Effector memory CD8-positive, alpha-beta T cell (primary cell): ENCODE results near the gene ZCCHC13.
A peak's percentile ranks its signal among the peaks of the same experiment; 100 is the strongest.
"Not testable (repeated sequence)": the region's sequence is repeated elsewhere in the genome, so short reads cannot be mapped to it uniquely, and the experiment has no call there.

ENCODE experiments used
- ATAC-seq: fragments of 150-1000 bp; cut with Tn5 transposase; replicated peaks from 2 replicates; pipeline ENCODE4 v1.10.0; 2021; ENCODE audit warnings: mild to moderate bottlenecking, moderate library complexity
- DNase-seq, 3 experiments: peaks; one replicate each; pipeline ENCODE4 v3.0.0; 2021
- H3K27ac Mint-ChIP-seq, 2 donors: one replicate each; pipeline ENCODE4 v1.8.0; 2022; ENCODE audit warnings: mild to moderate bottlenecking in 2 of 2, mixed read lengths in 2 of 2, moderate library complexity in 2 of 2
- H3K27me3 Mint-ChIP-seq, 2 donors: one replicate each; pipeline ENCODE4 v1.8.0; 2022; ENCODE audit warnings: mixed read lengths in 2 of 2
- H3K36me3 Mint-ChIP-seq: one replicate; pipeline ENCODE4 v1.8.0; 2022; ENCODE audit warnings: mild to moderate bottlenecking, moderate library complexity, mixed read lengths; ENCODE audit not compliant: insufficient read depth
- H3K4me1 Mint-ChIP-seq, 2 donors: one replicate each; pipeline ENCODE4 v1.8.0; 2022; ENCODE audit warnings: low read depth in 2 of 2, mixed read lengths in 2 of 2
- H3K4me3 Mint-ChIP-seq, 2 donors: one replicate each; pipeline ENCODE4 v1.8.0; 2022; ENCODE audit warnings: mild to moderate bottlenecking in 2 of 2, mixed read lengths in 2 of 2, moderate library complexity in 2 of 2
- H3K9me3 Mint-ChIP-seq, 2 donors: one replicate each; pipeline ENCODE4 v1.8.0; 2022; ENCODE audit warnings: mixed read lengths in 2 of 2

ZCCHC13 gene

DNA sequence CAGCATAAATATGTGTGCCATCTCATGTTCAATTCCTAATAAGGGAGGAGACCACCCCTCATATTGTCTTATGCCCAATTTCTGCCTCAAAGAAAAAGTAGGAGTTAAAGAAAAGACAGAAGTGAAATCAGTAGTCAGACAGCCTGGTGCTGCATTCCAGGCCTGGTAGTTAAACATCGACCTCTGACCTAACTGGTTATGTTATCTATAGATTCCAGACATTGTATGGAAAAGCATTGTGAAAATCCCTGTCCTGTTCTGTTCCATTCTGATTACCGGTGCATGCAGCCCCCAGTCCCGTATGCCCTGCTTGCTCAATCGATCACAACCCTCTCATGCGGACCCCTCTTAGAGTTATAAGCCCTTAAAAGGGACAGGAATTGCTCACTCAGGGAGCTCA lies 38.2 kb downstream of the ZCCHC13 start:
- H3K27me3 Mint-ChIP-seq: peaks cover 0 to 15% of the 10 kb centered on the region in 2 donors
- H3K27ac Mint-ChIP-seq, H3K9me3 Mint-ChIP-seq, ATAC-seq, H3K4me3 Mint-ChIP-seq, DNase-seq, H3K36me3 Mint-ChIP-seq, H3K4me1 Mint-ChIP-seq: not testable (repeated sequence)

DNA sequence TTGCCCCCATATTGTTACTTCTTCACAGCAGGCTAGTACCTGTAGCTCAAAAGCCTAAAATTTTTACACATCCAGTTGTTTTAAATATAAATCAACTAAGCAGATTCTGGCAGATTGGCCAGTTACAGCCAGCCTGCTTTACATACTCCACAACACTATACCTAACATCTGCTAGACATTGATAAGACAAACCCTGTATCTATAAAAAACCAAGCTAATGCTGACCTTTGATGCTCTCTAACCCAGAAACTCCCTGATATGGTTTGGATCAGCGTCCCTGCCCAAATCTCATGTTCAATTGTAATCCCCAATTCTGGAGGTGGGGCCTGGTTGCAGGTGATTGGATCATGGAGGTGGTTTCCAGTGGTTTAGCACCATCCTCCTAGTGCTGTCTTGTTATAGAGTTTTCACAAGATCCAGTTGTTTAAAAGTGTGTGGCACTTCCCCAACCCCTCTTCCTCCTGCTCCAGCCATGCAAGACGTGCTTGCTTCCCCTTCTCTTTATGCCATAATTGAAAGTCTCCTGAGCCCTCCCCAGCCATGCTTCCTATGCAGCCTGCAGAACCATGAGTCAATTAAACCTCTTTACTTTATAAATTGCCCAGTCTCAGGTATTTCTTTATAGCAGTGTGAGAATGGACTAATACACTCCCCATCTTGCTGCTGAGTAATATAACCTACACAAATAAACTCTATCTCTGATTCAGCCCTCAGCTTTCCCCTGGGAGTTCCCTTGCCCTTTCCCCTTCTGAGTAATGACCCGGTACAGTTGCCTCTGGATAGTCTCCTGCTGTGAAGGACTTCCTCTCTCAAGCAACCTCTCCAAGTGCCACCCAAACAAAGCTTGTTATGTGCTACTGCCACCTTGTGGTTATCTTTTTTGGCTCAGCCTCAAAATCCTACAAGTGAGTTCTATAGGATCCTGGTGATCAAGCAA lies 39.6 kb downstream of the ZCCHC13 start:
- H3K9me3 Mint-ChIP-seq: no peaks in the 10 kb centered on the region

DNA sequence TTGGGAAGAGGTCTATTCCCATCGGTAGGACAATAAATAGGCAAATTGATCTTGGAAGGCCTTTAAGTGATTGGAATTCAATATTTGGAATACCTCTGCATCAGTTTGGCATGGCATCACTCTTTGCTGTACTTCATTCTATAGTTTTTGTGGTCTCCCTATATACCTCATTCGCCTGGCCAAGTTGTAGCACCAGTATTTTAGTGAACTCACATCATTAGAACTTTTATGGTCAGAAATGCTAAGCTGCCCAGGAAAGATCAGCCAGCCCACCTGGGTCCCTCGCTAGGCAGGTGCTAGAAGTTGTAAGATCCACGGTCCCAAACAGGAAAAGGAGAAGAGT lies 40.3 kb downstream of the ZCCHC13 start:
- no peaks in the 10 kb centered on the region for H3K36me3 Mint-ChIP-seq

More for the DNA sequence above, 39.6 kb downstream of the ZCCHC13 start:
- Mint-ChIP-seq H3K27me3 (peaks cover 0 to 15% of the 10 kb centered on the region in 2 donors), H3K36me3 (no peaks in the 10 kb centered on the region), H3K27ac (no peak overlapping the region), H3K4me3 (no peak overlapping the region), H3K4me1 (peaks cover 2 to 3% of the 10 kb centered on the region in 2 donors)
- peak; percentile 27 to 49 (median 29) for DNase-seq
- ATAC-seq: peak; percentile 45

DNA sequence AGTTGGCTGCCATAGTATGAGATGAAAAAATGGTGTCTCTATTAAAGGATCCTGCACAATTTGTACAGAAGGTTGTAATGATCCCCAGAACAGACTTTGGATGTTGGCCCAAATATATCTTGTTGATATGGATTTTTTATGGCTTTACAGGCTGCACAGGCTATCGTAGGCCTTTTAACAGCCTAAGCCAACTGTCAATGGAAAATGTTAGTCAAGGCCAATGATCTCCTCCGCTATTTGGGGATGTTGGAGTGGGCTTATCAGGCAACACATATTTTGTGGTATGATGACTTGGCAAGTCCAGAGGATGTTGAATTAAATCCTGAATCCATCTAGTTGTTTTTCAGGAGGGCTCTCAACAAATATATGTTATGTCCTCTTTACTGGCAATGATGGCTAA lies 42.1 kb downstream of the ZCCHC13 start:
- no peak overlapping the region for H3K27ac Mint-ChIP-seq
- no peaks in the 10 kb centered on the region for H3K27me3 Mint-ChIP-seq
- no peaks in the 10 kb centered on the region for H3K36me3 Mint-ChIP-seq
- no peak for ATAC-seq
- no peaks in the 10 kb centered on the region for H3K9me3 Mint-ChIP-seq
- DNase-seq: no peak
- no peak overlapping the region for H3K4me3 Mint-ChIP-seq
- H3K4me1 Mint-ChIP-seq: peaks cover 2 to 3% of the 10 kb centered on the region in 2 donors

More for the DNA sequence above, 40.3 kb downstream of the ZCCHC13 start:
- DNase-seq: no peak
- H3K9me3 Mint-ChIP-seq: no peaks in the 10 kb centered on the region
- H3K4me3 Mint-ChIP-seq: no peak overlapping the region
- H3K27ac Mint-ChIP-seq: no peak overlapping the region
- peaks cover 2 to 3% of the 10 kb centered on the region in 2 donors for H3K4me1 Mint-ChIP-seq
- H3K27me3 Mint-ChIP-seq: peaks cover 0 to 9% of the 10 kb centered on the region in 2 donors
- ATAC-seq: no peak

GRCh38 chrX:74349387-74349786 lies 45.4 kb downstream of the ZCCHC13 start:
- peaks cover 4 to 8% of the 10 kb centered on the region in 2 donors for H3K4me1 Mint-ChIP-seq
- H3K27me3 Mint-ChIP-seq: no peaks in the 10 kb centered on the region
- ATAC-seq: no peak
- no peak overlapping the region for H3K4me3 Mint-ChIP-seq
- no peak for DNase-seq
- H3K36me3 Mint-ChIP-seq: no peaks in the 10 kb centered on the region
- H3K27ac Mint-ChIP-seq: no peak overlapping the region
- H3K9me3 Mint-ChIP-seq: no peaks in the 10 kb centered on the region

GRCh38 chrX:74351760-74352159 lies 47.8 kb downstream of the ZCCHC13 start:
- H3K27ac Mint-ChIP-seq: no peak overlapping the region
- no peaks in the 10 kb centered on the region for H3K27me3 Mint-ChIP-seq
- H3K36me3 Mint-ChIP-seq: no peaks in the 10 kb centered on the region
- DNase-seq: no peak
- peaks cover 4 to 8% of the 10 kb centered on the region in 2 donors for H3K4me1 Mint-ChIP-seq
- H3K4me3 Mint-ChIP-seq: peak overlapping the region in 1 of 2 donors; percentile 54
- H3K9me3 Mint-ChIP-seq: no peaks in the 10 kb centered on the region
- no peak for ATAC-seq

GRCh38 chrX:74353984-74354383 lies 50.0 kb downstream of the ZCCHC13 start:
- H3K27ac Mint-ChIP-seq: no peak overlapping the region
- no peaks in the 10 kb centered on the region for H3K36me3 Mint-ChIP-seq
- H3K4me3 Mint-ChIP-seq: no peak overlapping the region
- ATAC-seq (no peak), DNase-seq (no peak)
- H3K27me3 Mint-ChIP-seq: peaks cover 7 to 10% of the 10 kb centered on the region in 2 donors
- H3K4me1 Mint-ChIP-seq: peaks cover 4 to 8% of the 10 kb centered on the region in 2 donors
- no peaks in the 10 kb centered on the region for H3K9me3 Mint-ChIP-seq
